MCF 10A (cell line): Measurements from ENCODE around the gene ACTRT2. TPM values are rescaled to one million over a fixed set of nuclear protein-coding genes. Genes with fewer than 3 reads are reported as not detected.

ENCODE experiments used
- BruUV-seq: library from RNA; stranded (reverse); fragments of 400-500 nt; replicated peaks from 2 replicates; lab custom pipeline; 2021; lab: Mats Ljungman, UMichigan
- CTCF ChIA-PET: fragments of 300-600 bp; sonication (Branson Sonifier 250); formaldehyde crosslinking; extraction: SDS; loops from one replicate; lab custom pipeline; 2021; ENCODE audit warnings: antibody characterized with exemption, inconsistent platforms; lab: Yijun Ruan, JAX
- POLR2A ChIA-PET: fragments of 300-600, 350-650 bp; sonication (Branson Sonifier 250); formaldehyde crosslinking; extraction: SDS; loops from one replicate; lab custom pipeline; 2020; ENCODE audit warnings: antibody characterized with exemption, inconsistent platforms; lab: Yijun Ruan, JAX
- DNase-seq: peaks from one replicate; pipeline ENCODE4 v3.0.0-alpha.2; 2018; ENCODE audit not compliant: unreplicated experiment
- H3K27ac Mint-ChIP-seq: one replicate; pipeline ENCODE4 v1.8.0; 2022; ENCODE audit warnings: mild to moderate bottlenecking, low read depth, mixed read lengths; ENCODE audit not compliant: unreplicated experiment
- H3K27me3 Mint-ChIP-seq: one replicate; pipeline ENCODE4 v1.8.0; 2022; ENCODE audit warnings: mixed read lengths; ENCODE audit not compliant: insufficient read depth, unreplicated experiment
- H3K36me3 Mint-ChIP-seq: one replicate; pipeline ENCODE4 v1.8.0; 2022; ENCODE audit warnings: mild to moderate bottlenecking, moderate library complexity, mixed read lengths; ENCODE audit not compliant: insufficient read depth, unreplicated experiment
- H3K4me1 Mint-ChIP-seq: one replicate; pipeline ENCODE4 v1.8.0; 2022; ENCODE audit warnings: mixed read lengths; ENCODE audit not compliant: insufficient read depth, unreplicated experiment
- H3K4me3 Mint-ChIP-seq: one replicate; pipeline ENCODE4 v1.8.0; 2022; ENCODE audit warnings: mild to moderate bottlenecking, moderate library complexity, mixed read lengths; ENCODE audit not compliant: unreplicated experiment
- H3K9me3 Mint-ChIP-seq: one replicate; pipeline ENCODE4 v1.8.0; 2022; ENCODE audit warnings: mixed read lengths; ENCODE audit not compliant: unreplicated experiment
- intact Hi-C: fragments of 100-400 bp; cut with micrococcal nuclease; formaldehyde crosslinking; loops from 2 replicates; pipeline ENCODE4 v1.14.1; 2022
- total RNA-seq: library from RNA; stranded (reverse); gene quantifications from 2 replicates; pipeline ENCODE4 v1.2.3, GENCODE V29; 2022
- TF ChIP-seq, protein P1 (sequence below): fragments of 200-600 bp; IDR thresholded peaks from one replicate; pipeline ENCODE4 v1.8.0; 2022; ENCODE audit warnings: antibody characterized with exemption, mild to moderate bottlenecking; ENCODE audit not compliant: unreplicated experiment

ACTRT2 gene
- total RNA-seq, 1 experiment from 2014 or later, result not detected

DNA sequence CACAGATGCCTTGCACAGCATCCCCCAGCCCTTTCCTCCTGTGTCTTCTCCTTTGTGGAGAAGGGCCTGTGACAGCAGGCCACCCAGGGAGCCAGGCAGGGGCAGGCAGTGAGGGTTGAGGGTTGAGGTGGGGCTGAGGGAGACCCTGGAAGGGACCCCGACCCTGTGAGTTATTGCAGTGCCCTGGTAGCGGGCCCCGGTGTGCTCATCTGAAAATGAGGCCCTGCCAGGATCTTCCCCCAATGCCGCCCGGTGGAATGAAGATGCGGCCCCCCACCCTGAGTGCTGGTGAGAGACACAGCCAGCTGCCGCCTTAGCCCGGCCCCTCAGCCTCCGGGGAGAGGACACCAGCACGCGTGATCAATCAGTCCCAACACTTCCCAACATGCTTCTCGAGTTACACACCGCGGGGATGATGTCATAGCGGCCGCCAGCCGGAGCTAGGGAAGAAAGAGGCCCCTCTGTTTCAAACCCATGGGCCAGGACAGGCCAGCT is 36.2 kb upstream of the ACTRT2 start:
- intact Hi-C loops, result no loop called here
- H3K27me3 Mint-ChIP-seq, result no peaks in the 10 kb centered on the region
- peaks cover 31% of the 10 kb centered on the region for H3K9me3 Mint-ChIP-seq

DNA sequence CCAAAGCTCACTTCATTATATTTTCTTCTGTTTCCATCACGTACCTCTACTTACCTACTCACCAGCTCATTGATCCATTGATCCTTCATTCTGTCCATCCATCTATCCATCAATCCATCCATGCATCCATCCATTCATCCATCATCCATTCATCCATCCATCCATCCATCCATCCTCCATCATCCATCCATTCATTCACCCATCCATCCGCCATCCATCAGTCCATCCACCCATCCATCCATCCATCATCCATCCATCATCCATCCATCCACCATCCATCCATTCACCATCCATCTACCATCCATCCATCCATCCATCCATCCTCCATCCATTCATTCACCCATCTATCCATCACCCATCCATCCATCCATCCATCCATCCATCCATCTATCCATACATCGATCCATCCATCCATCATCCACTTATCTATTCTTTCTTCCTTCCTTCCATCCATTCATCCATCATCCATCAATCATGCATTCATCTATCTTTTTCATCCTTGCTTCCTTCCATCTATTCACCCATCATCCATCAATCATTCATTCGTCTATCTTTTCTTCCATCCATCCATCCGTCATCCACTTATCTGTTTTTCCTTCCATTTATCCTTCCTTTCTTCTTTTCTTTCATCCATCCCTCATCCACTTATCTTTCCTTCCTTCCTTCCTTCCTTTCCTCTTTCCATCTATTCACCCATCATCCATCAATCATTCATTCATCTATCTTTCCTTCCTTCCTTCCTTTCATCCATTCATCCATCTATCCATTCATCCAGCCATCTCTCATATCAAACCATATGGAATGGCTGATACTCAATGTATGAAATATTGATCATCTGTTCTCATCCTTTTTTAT is 35.3 kb upstream of the ACTRT2 start:
- Mint-ChIP-seq H3K36me3 (no peaks in the 10 kb centered on the region), H3K27me3 (no peaks in the 10 kb centered on the region), H3K27ac (no peak overlapping the region), H3K4me3 (no peak overlapping the region), H3K4me1 (no peaks in the 10 kb centered on the region), H3K9me3 (peaks cover 31% of the 10 kb centered on the region)
- DNase-seq, result no peak
- TF ChIP-seq, protein P1, sequence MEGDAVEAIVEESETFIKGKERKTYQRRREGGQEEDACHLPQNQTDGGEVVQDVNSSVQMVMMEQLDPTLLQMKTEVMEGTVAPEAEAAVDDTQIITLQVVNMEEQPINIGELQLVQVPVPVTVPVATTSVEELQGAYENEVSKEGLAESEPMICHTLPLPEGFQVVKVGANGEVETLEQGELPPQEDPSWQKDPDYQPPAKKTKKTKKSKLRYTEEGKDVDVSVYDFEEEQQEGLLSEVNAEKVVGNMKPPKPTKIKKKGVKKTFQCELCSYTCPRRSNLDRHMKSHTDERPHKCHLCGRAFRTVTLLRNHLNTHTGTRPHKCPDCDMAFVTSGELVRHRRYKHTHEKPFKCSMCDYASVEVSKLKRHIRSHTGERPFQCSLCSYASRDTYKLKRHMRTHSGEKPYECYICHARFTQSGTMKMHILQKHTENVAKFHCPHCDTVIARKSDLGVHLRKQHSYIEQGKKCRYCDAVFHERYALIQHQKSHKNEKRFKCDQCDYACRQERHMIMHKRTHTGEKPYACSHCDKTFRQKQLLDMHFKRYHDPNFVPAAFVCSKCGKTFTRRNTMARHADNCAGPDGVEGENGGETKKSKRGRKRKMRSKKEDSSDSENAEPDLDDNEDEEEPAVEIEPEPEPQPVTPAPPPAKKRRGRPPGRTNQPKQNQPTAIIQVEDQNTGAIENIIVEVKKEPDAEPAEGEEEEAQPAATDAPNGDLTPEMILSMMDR, result no peak
- intact Hi-C loops, result no loop called here
- ChIA-PET POLR2A (no interaction called here), CTCF (no interaction called here)
- BruUV-seq, result no TSS peak

More for the DNA sequence above, 36.2 kb upstream of the ACTRT2 start:
- ChIA-PET CTCF (no interaction called here), POLR2A (no interaction called here)
- no TSS peak for BruUV-seq
- H3K4me1 Mint-ChIP-seq, result no peaks in the 10 kb centered on the region
- no peaks in the 10 kb centered on the region for H3K36me3 Mint-ChIP-seq
- no peak for DNase-seq
- no peak overlapping the region for H3K4me3 Mint-ChIP-seq
- H3K27ac Mint-ChIP-seq, result no peak overlapping the region
- TF ChIP-seq, protein P1, result no peak

DNA sequence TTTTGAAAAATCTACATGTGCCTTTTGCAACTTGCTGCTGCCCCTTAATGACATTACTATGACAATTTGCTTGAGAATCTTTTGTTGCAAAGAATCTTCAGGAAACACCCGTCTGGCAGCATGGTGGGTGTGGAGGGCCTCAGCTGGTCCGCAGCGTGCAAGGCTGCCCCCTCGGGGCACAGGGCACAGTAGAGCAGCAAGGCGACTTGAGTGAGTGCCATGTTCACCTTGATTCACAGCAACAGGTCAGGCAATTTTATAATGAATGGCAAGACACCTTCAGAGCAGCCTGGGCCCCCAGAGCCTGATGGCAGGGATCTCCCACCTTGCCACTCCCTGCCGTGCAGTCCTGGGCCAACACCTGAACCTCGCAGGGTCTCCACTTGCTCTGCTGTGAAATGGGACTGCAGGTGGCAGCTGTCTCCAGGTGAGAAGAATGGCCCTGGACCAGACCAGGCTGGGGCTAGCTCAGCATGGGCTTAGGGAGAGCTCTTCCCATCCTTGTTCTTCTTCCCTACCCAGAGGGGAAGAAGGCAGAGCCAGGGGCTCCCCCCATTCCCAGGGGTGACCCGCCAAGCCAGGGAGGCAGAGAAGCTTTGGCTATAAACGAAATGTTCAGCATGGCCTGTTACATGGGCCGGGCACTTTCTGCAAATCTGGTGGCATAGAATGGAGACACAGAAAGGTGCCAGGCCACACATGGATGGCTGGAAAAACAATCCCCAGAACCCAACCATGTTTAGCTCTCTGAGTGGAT is 34.5 kb upstream of the ACTRT2 start:
- TF ChIP-seq, protein P1, result no peak
- ChIA-PET CTCF (no interaction called here), POLR2A (no interaction called here)
- Mint-ChIP-seq H3K4me1 (no peaks in the 10 kb centered on the region), H3K4me3 (no peak overlapping the region), H3K27me3 (no peaks in the 10 kb centered on the region), H3K9me3 (peaks cover 25% of the 10 kb centered on the region), H3K27ac (no peak overlapping the region), H3K36me3 (no peaks in the 10 kb centered on the region)
- BruUV-seq, result no TSS peak
- DNase-seq, result no peak
- intact Hi-C loops, result no loop called here

DNA sequence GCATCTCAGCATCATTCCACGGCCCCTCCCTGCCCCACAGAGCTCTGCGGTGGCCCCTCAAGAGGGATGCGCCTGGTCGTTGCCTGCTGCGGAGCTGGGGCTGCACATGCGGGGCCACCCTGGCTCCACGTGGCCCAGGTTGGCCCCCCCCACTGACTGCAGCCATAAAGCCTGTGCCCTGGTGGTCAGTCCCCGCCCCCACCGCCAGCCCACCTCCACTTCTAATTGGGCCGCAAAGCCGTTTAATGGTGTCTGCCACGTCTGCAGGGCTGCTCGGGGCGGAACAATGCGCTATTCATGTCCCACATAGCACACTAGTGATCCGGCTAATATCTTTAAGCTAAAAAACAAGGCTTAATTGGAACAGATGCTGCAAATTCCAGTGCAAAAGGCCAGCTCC is 33.5 kb upstream of the ACTRT2 start:
- H3K27ac Mint-ChIP-seq, result no peak overlapping the region
- TF ChIP-seq, protein P1, result no peak
- POLR2A ChIA-PET, result no interaction called here
- H3K9me3 Mint-ChIP-seq, result peaks cover 24% of the 10 kb centered on the region
- no peak for DNase-seq
- H3K27me3 Mint-ChIP-seq, result no peaks in the 10 kb centered on the region
- BruUV-seq, result no TSS peak
- CTCF ChIA-PET, result no interaction called here
- H3K36me3 Mint-ChIP-seq, result no peaks in the 10 kb centered on the region
- H3K4me1 Mint-ChIP-seq, result no peaks in the 10 kb centered on the region
- H3K4me3 Mint-ChIP-seq, result no peak overlapping the region
- intact Hi-C loops, result no loop called here
